NCI-H345 treated with DMSO at 0.1 percent for 48 hours (cell line): ENCODE results near the gene NELL1.

Experiments
- DNase-seq: peaks from one replicate; lab custom pipeline; 2025; ENCODE audit not compliant: unreplicated experiment; lab: John Stamatoyannopoulos, UW

The NELL1 gene

GRCh38 chr11:20949585-20949984 lies 280.2 kb downstream of the NELL1 start:
- DNase-seq, result no peak

DNA sequence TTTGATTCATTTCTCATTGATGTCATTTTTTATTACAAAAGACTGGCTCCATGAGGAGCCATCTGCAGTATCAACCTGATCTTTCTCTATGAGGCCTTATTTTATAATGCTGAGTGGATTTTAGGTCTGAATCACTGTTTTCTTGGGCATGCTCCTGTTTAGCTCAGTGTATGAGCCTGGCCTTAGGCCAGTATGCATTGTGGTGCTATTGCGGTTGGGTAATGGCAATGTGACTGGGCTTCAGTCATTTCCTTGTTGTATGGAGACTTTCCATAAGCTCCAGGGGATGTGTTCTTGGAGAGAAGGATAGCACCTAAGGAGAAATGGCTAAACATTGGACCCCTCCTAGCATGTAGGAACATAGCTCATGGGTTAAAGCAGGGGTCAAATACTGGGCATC lies 293.2 kb downstream of the NELL1 start:
- no peak for DNase-seq

DNA sequence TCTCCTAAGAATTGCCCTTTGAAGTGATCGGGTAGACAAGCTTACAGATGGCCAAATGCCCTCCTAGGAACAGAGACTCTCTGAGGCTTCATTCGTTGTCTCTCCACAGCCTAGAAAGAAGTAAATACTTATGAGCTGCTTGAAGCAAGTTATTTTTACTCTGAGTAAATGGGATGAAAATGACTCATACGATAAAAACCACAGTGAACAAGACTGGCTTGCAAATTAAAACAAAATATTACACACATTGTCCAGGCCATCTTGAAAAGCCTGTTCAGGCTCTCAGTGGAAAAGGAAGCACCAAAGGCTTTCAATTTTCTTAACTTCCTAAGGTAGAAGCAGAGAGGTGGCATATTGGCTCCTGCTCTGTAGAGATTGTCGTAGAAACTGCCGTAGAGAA lies 294.2 kb downstream of the NELL1 start:
- DNase-seq, result no peak

- DNase-seq, result no peak
These were observed 295.6 kb downstream of the NELL1 start for GRCh38 chr11:20964985-20965384.

GRCh38 chr11:20966489-20966888 lies 297.1 kb downstream of the NELL1 start:
- peak; percentile 16 for DNase-seq

DNA sequence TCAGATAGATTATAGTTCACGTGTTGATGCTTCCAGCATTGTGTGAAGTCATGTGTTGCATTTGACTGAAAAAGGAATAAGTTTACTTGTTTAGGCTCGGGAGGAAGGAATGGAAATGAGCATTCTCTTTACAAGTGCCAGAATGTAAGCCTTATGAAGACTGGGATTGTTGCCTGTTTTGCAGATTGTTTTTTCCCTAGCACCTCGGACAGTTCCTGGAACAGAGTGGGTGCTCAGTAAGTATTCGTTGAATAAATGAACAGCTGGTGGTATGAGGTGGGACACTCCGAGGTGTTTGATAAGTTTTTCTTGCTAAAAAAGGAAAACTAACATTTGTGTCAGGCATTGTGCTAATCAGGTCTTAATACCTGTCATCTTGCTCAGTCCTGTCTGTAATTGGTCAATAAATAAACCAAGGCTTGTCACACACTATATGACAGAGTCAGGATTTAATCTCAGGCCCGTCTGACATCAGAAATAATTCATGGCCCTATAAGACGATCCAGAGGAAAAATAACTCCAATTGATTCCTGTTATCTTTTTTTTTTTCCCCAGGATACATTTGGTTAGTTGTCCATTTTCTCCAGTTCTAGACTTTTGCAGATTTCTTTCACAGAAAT lies 304.7 kb downstream of the NELL1 start:
- DNase-seq, result no peak

- DNase-seq, result no peak
These were observed 311.4 kb downstream of the NELL1 start for GRCh38 chr11:20980736-20981135.

DNA sequence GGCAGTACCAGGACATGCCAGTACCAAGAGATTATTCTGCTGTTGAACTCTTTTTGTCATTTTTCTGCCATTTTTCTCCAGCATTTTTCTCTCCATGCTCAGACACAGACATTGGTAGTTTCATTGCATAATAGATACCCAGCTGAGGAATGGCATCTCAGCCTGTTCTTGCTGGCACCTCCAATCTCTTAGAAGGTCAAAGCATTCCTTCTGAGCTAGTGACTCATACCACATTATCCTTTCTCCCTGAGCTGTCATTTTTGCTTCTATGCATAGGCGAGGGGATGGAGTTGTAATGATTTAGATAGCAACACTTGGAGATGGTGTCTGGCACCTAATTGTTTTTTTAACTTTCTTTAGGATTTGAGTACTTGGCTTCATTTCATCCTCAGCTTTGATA lies 321.1 kb downstream of the NELL1 start:
- DNase-seq, result no peak

GRCh38 chr11:20991471-20991870 lies 322.1 kb downstream of the NELL1 start:
- DNase-seq, result no peak

GRCh38 chr11:21007297-21007696 lies 337.9 kb downstream of the NELL1 start:
- no peak for DNase-seq

GRCh38 chr11:21018248-21018647 lies 348.9 kb downstream of the NELL1 start:
- DNase-seq, result no peak

DNA sequence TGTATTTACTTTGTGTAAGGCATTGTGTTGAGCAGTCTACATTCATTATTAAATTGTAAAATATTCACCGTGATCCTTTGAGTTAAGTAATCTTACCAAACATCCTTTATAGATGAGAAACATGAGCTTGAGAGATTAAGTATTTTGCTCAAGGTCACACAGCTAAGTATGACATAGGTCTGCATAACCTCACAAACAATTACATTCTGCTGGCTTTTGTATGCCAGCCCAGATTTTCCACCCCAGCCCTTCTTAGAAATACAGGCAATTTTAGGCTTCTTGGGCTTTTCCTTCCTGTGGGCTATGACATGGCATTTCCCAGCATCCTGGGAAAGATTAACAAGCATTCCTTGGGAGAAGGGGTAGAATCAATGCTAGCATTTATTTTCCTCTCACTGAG lies 357.3 kb downstream of the NELL1 start:
- no peak for DNase-seq

GRCh38 chr11:21037850-21038249 lies 368.5 kb downstream of the NELL1 start:
- DNase-seq, result no peak

DNA sequence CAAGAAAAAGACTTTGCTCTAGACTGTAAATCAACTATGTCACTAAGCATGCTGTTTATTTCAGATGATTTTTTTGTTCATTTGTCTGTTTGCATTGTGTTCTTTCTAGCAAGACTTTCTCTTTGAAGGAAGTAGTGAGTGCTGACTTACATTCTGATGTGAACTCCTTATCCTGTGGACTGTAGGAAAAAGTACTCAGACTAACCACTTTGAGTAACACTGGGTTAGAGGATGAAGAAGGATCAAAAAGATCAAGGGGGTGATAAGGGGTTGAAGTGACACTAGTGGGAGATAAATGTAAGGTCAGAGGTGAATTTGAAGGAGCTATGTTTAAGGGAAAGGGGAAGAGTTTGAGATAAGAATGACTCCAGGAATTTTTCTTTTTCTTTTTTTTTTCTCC lies 369.4 kb downstream of the NELL1 start:
- no peak for DNase-seq

DNA sequence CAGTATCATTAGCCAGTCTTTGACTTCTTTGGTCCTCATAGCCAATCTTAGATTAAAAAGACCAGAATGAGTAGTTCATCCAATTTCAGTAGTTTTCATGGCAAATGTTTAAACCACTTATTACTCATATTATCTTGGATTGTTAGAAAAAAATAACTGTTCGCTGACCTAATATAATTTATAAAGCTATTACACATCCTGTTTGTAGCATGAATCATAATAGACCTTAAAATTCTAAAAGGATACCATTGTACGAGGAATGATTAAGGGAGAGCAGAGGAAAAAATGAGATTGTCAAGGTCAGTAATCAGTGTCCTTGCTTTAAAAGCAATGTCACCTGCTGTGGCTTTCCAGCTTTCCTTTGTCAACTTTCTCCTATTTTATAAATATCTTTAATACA lies 371.2 kb downstream of the NELL1 start:
- no peak for DNase-seq

GRCh38 chr11:21048626-21049025 lies 379.2 kb downstream of the NELL1 start:
- no peak for DNase-seq

- DNase-seq, result no peak
These were observed 384.1 kb downstream of the NELL1 start for GRCh38 chr11:21053466-21053865.

DNA sequence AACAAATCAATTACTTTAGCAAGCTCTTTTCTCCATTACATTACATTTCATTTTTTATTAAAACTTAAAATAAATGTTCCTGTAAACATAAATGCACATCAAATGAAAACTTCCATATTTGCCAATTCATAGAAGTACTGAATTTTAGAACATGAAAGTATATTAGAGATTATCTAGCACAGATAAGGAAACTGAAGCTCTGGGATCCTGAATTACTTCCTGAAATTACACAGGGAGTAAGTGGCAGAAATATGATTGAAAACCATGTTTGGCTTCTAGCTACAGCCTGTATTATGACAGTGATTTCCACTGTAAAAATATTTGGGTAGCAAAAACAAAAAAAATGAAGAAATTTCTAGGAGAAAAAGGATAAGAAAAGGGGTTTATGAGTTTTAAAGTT lies 387.3 kb downstream of the NELL1 start:
- no peak for DNase-seq

- DNase-seq, result no peak
These were observed 390.5 kb downstream of the NELL1 start for GRCh38 chr11:21059879-21060278.

GRCh38 chr11:21066030-21066429 lies 396.6 kb downstream of the NELL1 start:
- DNase-seq, result no peak

- DNase-seq, result no peak
These were observed 399.5 kb downstream of the NELL1 start for GRCh38 chr11:21068886-21069285.

DNA sequence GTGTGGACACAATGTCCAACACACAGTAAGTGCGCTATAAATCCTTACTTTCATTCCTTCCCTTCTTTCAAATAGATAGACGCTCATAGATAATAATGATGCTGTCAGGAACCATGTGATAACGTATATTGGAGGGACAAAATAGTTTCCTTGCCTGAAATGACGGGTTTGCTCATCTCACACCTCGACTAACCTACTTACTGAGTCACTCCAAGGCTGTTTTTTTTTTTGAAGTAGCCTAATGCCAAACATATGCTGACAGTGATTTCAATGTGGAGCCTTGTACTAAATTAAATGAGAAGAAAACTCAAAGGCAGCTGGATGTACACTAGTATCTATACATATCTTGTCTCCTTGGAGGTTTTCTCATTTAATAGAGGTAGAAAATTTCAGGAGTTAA lies 400.5 kb downstream of the NELL1 start:
- no peak for DNase-seq

DNA sequence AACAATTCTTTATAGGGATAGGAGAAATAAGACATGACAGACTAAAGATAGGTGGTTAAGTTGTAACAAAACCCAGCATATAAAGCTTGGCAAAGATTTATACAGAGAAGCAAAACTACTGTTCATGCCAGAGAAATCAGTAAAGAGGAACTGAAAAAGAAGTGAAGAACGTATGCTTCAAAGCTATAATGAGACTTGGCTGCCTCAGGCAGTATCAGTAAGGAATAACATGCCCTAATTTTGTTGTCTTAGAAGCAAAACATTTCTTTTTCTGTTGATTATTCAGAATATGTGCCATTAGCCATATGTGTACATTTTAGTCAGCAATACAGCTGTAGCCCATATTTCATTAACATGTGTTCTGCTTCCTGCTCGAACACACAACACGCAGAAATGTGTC lies 403.2 kb downstream of the NELL1 start:
- no peak for DNase-seq

GRCh38 chr11:21082853-21083252 lies 413.5 kb downstream of the NELL1 start:
- DNase-seq, result no peak
